ENCODE results near the gene C2CD2.
A peak's percentile ranks its signal among the peaks of the same experiment; 100 is the strongest.

The C2CD2 gene

GRCh38 chr21:41861255-41861654 is 92.6 kb downstream of the C2CD2 start:
- DNase-seq: no peak

GRCh38 chr21:41859297-41859980 is 94.4 kb downstream of the C2CD2 start:
- no peak for DNase-seq

GRCh38 chr21:41858466-41859296 is 95.1 kb downstream of the C2CD2 start:
- no peak for DNase-seq

- DNase-seq: no peak
These were observed 96.0 kb downstream of the C2CD2 start for GRCh38 chr21:41857771-41858300.

- no peak for DNase-seq
These were observed 97.2 kb downstream of the C2CD2 start for GRCh38 chr21:41856572-41856971.

GRCh38 chr21:41854426-41854995 is 99.3 kb downstream of the C2CD2 start:
- no peak for DNase-seq

GRCh38 chr21:41852929-41853320 is 100.9 kb downstream of the C2CD2 start:
- DNase-seq: no peak

GRCh38 chr21:41852151-41852928 is 101.5 kb downstream of the C2CD2 start:
- no peak for DNase-seq

GRCh38 chr21:41851090-41851790 is 102.6 kb downstream of the C2CD2 start:
- peak in 1 of 2 experiments; percentile 22 for DNase-seq

GRCh38 chr21:41850085-41850484 is 103.7 kb downstream of the C2CD2 start:
- no peak for DNase-seq

GRCh38 chr21:41848958-41849580 is 104.7 kb downstream of the C2CD2 start:
- no peak for DNase-seq

- no peak for DNase-seq
These were observed 105.3 kb downstream of the C2CD2 start for GRCh38 chr21:41848533-41848932.

GRCh38 chr21:41847066-41847804 is 106.6 kb downstream of the C2CD2 start:
- no peak for DNase-seq

GRCh38 chr21:41846536-41846935 is 107.3 kb downstream of the C2CD2 start:
- no peak for DNase-seq

- no peak for DNase-seq
These were observed 107.8 kb downstream of the C2CD2 start for GRCh38 chr21:41846033-41846317.

- DNase-seq: no peak
These were observed 108.3 kb downstream of the C2CD2 start for GRCh38 chr21:41845310-41846032.

GRCh38 chr21:41843584-41843983 is 110.2 kb downstream of the C2CD2 start:
- no peak for DNase-seq

GRCh38 chr21:41840880-41841279 is 112.9 kb downstream of the C2CD2 start:
- no peak for DNase-seq

- no peak for DNase-seq
These were observed 114.3 kb downstream of the C2CD2 start for GRCh38 chr21:41839387-41840000.

GRCh38 chr21:41837756-41838297 is 116.0 kb downstream of the C2CD2 start:
- DNase-seq: no peak
